Activated naive CD4-positive, alpha-beta T cell treated with Interleukin-2 at 50 U/mL for 16 hours (primary cell): ENCODE measurements around the gene FBXO3.
"Not testable (repeated sequence)": the region's sequence is repeated elsewhere in the genome, so short reads cannot be mapped to it uniquely, and the experiment has no call there.

Source experiments
- DNase-seq: peaks from one replicate; pipeline ENCODE4 v3.0.0-alpha.2; 2020

FBXO3 gene

GRCh38 chr11:33725496-33725895 is 48.8 kb downstream of the FBXO3 start:
- no peak for DNase-seq

- DNase-seq: no peak
Observed at GRCh38 chr11:33724644-33725035, 49.7 kb downstream of the FBXO3 start.

- no peak for DNase-seq
Observed at GRCh38 chr11:33723238-33723881, 51.0 kb downstream of the FBXO3 start.

DNA sequence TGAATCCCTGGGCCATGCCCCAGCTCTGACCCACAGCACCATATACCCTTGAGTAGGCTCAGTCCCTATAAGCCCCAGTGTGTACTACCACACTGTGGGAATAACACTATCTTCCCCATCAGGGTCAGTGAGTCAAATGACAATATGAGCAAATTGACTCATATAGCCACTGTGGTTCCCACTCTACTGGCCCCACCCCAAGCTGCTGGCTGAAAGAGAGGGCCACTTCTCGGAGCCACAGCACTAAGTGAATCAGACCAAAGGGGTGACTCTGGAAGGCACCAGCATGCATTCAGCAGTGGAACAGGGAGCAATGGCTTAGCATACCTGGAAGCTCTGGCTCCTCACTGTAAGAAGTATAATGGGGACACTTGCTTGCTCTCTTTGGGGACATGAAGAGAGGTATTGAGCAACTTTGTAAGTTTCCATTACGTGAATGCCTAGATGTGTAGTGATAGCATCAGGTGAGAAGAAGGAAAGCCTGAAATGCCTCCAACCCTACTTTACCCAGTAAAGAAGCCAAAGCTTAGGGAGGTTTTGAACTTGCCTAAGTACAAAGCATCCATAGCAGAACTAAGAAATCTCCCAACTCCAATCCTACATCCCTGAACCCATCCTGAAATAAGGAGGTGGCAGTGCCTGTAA is 51.6 kb downstream of the FBXO3 start:
- peak; percentile 59 for DNase-seq

DNA sequence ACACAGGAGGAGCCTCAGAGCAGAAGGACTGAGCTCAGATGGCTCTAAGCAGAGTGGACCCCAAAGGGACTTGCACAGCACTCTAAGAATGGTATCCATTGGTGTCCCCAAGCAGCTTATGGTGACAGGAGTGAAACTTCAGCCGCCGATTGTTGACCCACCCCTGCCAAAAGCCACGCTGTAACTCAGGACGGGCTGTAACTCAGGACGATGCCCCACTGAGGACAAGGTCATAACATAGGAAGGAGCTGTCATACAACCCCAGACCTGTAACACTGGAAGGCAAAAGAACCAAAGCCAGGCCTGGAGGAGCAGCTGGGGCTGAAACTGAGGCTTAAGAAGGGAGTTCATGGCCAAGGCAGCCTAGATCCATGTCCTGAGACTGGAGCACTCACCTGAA is 52.3 kb downstream of the FBXO3 start:
- no peak for DNase-seq

- DNase-seq: no peak
Observed at GRCh38 chr11:33721426-33721825, 52.9 kb downstream of the FBXO3 start.

DNA sequence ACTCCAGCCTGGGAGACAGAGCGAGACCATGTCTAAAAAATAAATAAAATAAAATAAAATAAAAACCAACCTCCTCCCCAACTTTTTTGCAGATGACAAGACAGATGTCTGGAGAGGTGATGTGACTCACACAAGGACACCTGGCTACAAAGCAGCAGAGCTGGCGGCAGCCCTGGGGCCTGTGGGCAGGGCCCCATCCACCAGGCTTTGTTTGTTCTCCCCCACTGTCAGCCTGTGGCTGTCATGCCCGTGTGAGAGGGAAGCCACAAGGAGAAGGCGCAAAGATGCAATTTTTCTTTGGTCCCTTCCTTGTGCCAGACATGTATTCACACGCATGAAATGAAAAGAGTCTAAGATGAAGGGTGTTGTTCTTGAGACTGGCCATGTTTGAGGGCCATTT is 54.7 kb downstream of the FBXO3 start:
- no peak for DNase-seq

GRCh38 chr11:33718440-33718839 is 55.9 kb downstream of the FBXO3 start:
- no peak for DNase-seq

DNA sequence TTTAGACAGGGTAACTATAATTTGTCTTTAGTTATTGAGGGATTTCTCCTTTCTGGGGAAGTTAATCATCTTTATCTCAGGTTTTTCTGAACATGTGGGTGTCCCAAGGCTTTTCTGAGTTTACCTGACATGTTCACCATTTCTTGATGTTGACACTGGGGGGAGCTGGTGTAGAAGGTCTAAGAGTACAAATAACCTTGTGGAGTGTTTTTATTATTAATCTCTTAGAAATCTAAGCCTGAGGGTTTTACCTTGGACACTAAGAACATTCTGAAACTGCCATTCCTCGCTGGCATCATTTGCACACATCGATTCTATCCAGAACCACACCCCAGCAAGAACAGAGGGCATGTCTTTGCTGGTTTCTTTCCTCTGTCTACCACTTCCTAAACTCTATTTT is 58.1 kb downstream of the FBXO3 start:
- DNase-seq: no peak

DNA sequence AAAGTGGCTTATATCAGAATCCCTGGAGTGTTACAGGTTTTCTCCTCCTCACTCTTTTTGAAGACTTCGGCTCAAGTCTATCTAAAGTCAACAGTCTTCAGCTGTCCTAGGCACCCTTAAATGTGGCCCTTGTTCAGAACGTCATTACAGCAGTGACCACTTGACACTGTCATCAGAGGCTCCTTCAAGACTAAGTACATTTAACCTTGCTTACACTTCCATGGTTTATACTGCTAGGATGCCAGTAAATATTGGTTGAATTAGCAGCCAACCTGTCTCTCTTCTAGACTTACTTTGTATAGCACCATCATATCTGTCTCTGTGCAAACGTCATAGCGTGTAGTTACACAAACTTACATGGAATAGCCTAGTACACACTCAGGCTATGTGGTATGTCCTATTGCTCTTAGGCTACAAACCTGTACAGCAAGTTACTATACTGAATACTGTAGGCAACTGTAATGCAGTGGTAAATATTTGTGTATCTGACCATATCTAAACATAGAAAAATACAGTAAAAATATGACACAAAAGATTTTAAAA is 60.4 kb downstream of the FBXO3 start:
- no peak for DNase-seq

DNA sequence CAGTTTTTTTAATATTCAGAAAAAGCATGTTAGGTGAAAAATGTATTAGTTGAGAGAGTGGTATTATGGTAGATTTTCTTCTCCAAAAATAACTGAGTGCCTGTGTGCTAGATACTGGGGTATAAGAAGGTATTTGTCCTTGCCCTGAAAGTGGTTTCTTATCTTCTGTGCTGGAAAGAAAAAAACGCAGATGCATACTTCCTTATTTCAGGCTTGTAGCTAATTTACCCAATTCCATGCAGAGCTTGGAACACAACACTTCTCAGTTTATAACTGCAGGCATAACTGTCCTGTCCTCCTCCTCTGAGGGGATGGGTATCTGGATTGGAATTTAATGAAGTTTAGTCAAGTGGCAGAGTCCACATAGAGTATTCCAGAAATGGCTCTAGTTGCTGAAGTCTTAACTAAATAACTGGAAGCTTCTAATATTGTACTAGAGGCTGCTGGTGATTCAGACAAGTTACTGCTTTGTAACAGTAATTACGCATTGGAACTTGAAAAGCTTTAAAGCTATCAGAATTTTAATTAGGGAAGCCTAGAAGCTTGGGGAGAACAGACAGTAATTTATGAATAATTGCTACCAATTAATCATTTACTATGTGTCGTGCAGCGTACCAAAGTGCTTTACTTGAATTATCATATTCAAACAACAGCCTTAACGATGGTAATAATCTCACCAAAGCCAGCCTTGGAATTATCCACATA is 61.0 kb downstream of the FBXO3 start:
- no peak for DNase-seq

- DNase-seq: no peak
Observed at GRCh38 chr11:33712436-33712835, 61.9 kb downstream of the FBXO3 start.

- DNase-seq: no peak
Observed at GRCh38 chr11:33709466-33709865, 64.9 kb downstream of the FBXO3 start.

GRCh38 chr11:33708985-33709384 is 65.3 kb downstream of the FBXO3 start:
- no peak for DNase-seq

GRCh38 chr11:33707831-33708230 is 66.5 kb downstream of the FBXO3 start:
- DNase-seq: not testable (repeated sequence)

DNA sequence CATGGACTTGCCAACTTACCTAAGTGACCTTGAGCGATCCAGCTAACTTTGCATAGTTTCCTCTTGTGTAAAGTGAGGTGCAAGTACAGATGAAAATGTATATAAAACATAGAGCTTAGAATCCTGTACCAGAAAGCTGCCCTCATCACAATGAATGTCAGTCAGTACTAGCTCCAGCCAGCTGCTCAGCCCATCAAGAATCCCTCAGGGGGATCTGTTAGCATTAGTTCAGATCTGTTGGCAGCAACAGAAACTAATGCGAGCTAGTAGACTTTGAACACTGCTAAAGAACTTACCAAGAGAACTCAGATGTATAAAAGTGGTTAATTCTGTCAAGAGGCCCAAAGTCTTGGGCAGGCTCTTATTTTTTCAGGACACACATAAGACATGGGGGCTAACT is 67.4 kb downstream of the FBXO3 start:
- DNase-seq: no peak

DNA sequence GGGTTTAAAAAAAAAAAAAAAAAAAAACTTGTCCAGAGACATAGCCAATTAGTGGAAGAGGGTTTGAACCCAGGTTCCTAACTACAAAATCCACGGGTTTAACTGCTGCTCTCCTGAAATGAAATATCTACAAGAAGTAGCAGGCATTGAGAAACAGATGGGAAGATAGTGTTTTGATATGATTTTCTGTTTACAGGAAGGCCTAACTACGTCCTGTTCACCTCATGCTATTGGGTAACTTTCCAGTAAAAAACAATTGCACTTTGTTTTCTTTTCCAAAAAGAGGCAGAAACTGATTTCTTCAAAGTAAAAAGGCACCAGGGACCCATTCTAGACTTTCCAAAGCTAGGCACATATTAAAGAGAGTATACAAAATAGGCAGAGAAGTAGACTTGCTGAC is 67.8 kb downstream of the FBXO3 start:
- DNase-seq: no peak

- DNase-seq: no peak
Observed at GRCh38 chr11:33704240-33705002, 69.9 kb downstream of the FBXO3 start.

DNA sequence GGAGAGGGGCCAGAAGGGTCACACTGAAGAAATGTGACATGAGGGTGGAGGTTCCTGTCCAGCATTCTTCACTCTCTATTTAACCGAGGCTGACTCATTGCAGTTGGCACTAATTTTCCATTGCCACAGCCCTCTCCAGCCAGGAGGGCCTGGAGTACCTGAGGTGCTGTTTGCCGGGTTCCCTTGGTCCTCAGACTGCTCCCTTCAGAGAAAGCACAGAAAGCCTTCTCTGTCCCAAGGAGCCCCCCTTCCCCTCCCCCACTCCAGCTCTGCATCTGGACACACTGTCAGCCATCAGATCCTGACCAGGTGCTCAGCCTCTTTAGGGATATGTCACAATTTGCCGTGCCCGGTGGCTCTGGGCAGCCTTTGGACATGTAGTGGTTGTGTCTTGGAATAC is 70.5 kb downstream of the FBXO3 start:
- no peak for DNase-seq

DNA sequence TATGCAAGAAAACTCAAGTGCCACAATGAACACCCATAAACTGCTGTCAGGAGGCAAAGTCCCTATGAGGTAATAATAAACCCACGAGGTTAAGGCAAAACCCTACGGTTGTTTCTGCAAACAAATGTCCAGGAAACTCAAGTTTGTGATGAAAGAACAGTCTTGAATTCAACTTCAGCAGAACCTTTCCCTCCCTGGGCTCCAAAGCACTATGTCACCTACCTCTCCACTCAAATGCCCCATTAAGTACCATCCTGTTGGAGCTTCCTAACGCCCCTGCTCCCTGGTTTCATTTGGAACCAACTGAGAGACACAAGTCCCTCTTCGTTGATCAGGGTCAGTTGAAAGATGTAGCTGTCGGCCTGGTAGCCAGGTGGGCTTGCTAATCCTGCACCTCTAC is 71.1 kb downstream of the FBXO3 start:
- DNase-seq: no peak

GRCh38 chr11:33701302-33702230 is 72.8 kb downstream of the FBXO3 start:
- DNase-seq: no peak
